H9 (cell line): ENCODE data around the gene SMC1B. TPM values are rescaled to one million over a fixed set of nuclear protein-coding genes. Genes with fewer than 3 reads are reported as not detected.

Experiments used
- DNase-seq: peaks from one replicate; pipeline ENCODE4 v3.0.0-alpha.2; 2017
- H2AFZ ChIP-seq: one replicate; pipeline ENCODE4 v1.6.1; 2013; ENCODE audit warnings: mild to moderate bottlenecking, low read length, control low read depth, moderate library complexity
- H2AK5ac ChIP-seq: 2 replicates; pipeline ENCODE4 v1.6.1; 2013; ENCODE audit warnings: low read length, control low read depth, mixed read lengths; ENCODE audit not compliant: insufficient read length
- H2BK120ac ChIP-seq: one replicate; pipeline ENCODE4 v1.6.1; 2013; ENCODE audit warnings: low read depth, mild to moderate bottlenecking, low read length, control low read depth, inconsistent platforms; ENCODE audit not compliant: poor library complexity, severe bottlenecking
- H2BK12ac ChIP-seq: 2 replicates; pipeline ENCODE4 v1.6.1; 2013; ENCODE audit warnings: low read length, control low read depth, mixed read lengths, low read depth; ENCODE audit not compliant: insufficient read length
- H2BK15ac ChIP-seq: 2 replicates; pipeline ENCODE4 v1.6.1; 2013; ENCODE audit warnings: low read depth, low read length, control low read depth
- H2BK20ac ChIP-seq: one replicate; pipeline ENCODE4 v1.6.1; 2013; ENCODE audit warnings: low read depth, mild to moderate bottlenecking, low read length, control low read depth, inconsistent platforms; ENCODE audit not compliant: poor library complexity, severe bottlenecking
- H2BK5ac ChIP-seq: 2 replicates; pipeline ENCODE4 v1.6.1; 2013; ENCODE audit warnings: low read length, control low read depth, mixed read lengths; ENCODE audit not compliant: insufficient read length
- H3K14ac ChIP-seq: 2 replicates; pipeline ENCODE4 v1.6.1; 2013; ENCODE audit warnings: low read length, control low read depth; ENCODE audit not compliant: insufficient read depth
- H3K18ac ChIP-seq: 2 replicates; pipeline ENCODE4 v1.6.1; 2013; ENCODE audit warnings: low read depth, mild to moderate bottlenecking, mixed read lengths, low read length, control low read depth; ENCODE audit not compliant: insufficient read length
- H3K23ac ChIP-seq: 2 replicates; pipeline ENCODE4 v1.6.1; 2013; ENCODE audit warnings: low read length, control low read depth, mixed read lengths, low read depth; ENCODE audit not compliant: insufficient read length
- H3K23me2 ChIP-seq: 2 replicates; pipeline ENCODE4 v1.6.1; 2013; ENCODE audit warnings: low read depth, mild to moderate bottlenecking, mixed read lengths, low read length, control low read depth; ENCODE audit not compliant: insufficient read length, poor library complexity, severe bottlenecking
- H3K27ac ChIP-seq: 2 replicates; pipeline ENCODE4 v1.5.1; 2013; ENCODE audit warnings: low read length, control low read depth, mixed read lengths, low read depth; ENCODE audit not compliant: insufficient read length
- H3K27me3 ChIP-seq: 2 replicates; pipeline ENCODE4 v1.6.1; 2013; ENCODE audit warnings: low read length, control low read depth, inconsistent platforms; ENCODE audit not compliant: insufficient read depth
- H3K4ac ChIP-seq: 2 replicates; pipeline ENCODE4 v1.6.1; 2013; ENCODE audit warnings: low read depth, mild to moderate bottlenecking, control low read depth, inconsistent platforms, low read length, moderate library complexity
- H3K4me1 ChIP-seq: 2 replicates; pipeline ENCODE4 v1.6.1; 2013; ENCODE audit warnings: low read length, control low read depth, inconsistent platforms; ENCODE audit not compliant: insufficient read depth
- H3K4me2 ChIP-seq: 2 replicates; pipeline ENCODE4 v1.6.1; 2013; ENCODE audit warnings: low read length, control low read depth, mixed read lengths; ENCODE audit not compliant: insufficient read length, insufficient read depth
- H3K56ac ChIP-seq: 2 replicates; pipeline ENCODE4 v1.6.1; 2013; ENCODE audit warnings: low read depth, mild to moderate bottlenecking, mixed read lengths, low read length, control low read depth; ENCODE audit not compliant: insufficient read length
- H3K79me1 ChIP-seq: 2 replicates; pipeline ENCODE4 v1.6.1; 2013; ENCODE audit warnings: low read depth, mild to moderate bottlenecking, moderate library complexity, low read length, control low read depth, inconsistent platforms; ENCODE audit not compliant: insufficient read depth, poor library complexity, severe bottlenecking
- H3K79me2 ChIP-seq: 2 replicates; pipeline ENCODE4 v1.6.1; 2013; ENCODE audit warnings: low read length, control low read depth, inconsistent platforms; ENCODE audit not compliant: insufficient read depth
- H3K9ac ChIP-seq: 2 replicates; pipeline ENCODE4 v1.6.1; 2013; ENCODE audit warnings: low read length, control low read depth, mixed read lengths; ENCODE audit not compliant: insufficient read length; ENCODE audit errors: extremely low read depth
- H3K9me3 ChIP-seq: one replicate; pipeline ENCODE4 v1.6.1; 2013; ENCODE audit warnings: low read depth, low read length, inconsistent platforms; ENCODE audit not compliant: control insufficient read depth
- H3T11ph ChIP-seq: one replicate; pipeline ENCODE4 v1.6.1; 2013; ENCODE audit warnings: mild to moderate bottlenecking, low read length, control low read depth, inconsistent platforms
- H4K20me1 ChIP-seq: one replicate; pipeline ENCODE4 v1.6.1; 2013; ENCODE audit not compliant: control insufficient read depth, insufficient read length, insufficient read depth
- H4K5ac ChIP-seq: 2 replicates; pipeline ENCODE4 v1.6.1; 2013; ENCODE audit warnings: low read depth, mild to moderate bottlenecking, mixed read lengths, low read length, control low read depth; ENCODE audit not compliant: insufficient read length
- H4K8ac ChIP-seq: replicated peaks from 2 replicates; pipeline ENCODE4 v1.6.1; 2013; ENCODE audit warnings: low read length, control low read depth, mixed read lengths, low read depth; ENCODE audit not compliant: insufficient read length
- H4K91ac ChIP-seq: 2 replicates; pipeline ENCODE4 v1.6.1; 2013; ENCODE audit warnings: low read depth, mild to moderate bottlenecking, moderate library complexity, mixed read lengths, low read length, control low read depth; ENCODE audit not compliant: insufficient read length
- H3K27ac Mint-ChIP-seq, 3 experiments: 2 replicates in 2 of 3; 3 replicates in 1 of 3; pipeline ENCODE4 v1.8.0; 2020 to 2021; ENCODE audit warnings: mixed read lengths in 3 of 3, mild to moderate bottlenecking in 1 of 3, moderate library complexity in 1 of 3
- H3K27me3 Mint-ChIP-seq: 2 replicates; pipeline ENCODE4 v1.8.0; 2021; ENCODE audit warnings: low read depth, mild to moderate bottlenecking, moderate library complexity, mixed read lengths
- H3K36me3 Mint-ChIP-seq, 3 experiments: 2 replicates in 2 of 3; 3 replicates in 1 of 3; pipeline ENCODE4 v1.8.0; 2020 to 2021; ENCODE audit warnings: low read depth in 3 of 3, mixed read lengths in 3 of 3; ENCODE audit not compliant: insufficient read depth in 1 of 3
- H3K4me1 Mint-ChIP-seq, 2 experiments: 2 replicates each; pipeline ENCODE4 v1.8.0; 2020; ENCODE audit warnings: mixed read lengths in 2 of 2
- H3K4me3 Mint-ChIP-seq, 2 experiments: 2 replicates in 1 of 2; 3 replicates in 1 of 2; pipeline ENCODE4 v1.8.0; 2020 to 2021; ENCODE audit warnings: mild to moderate bottlenecking in 2 of 2, mixed read lengths in 2 of 2, moderate library complexity in 1 of 2
- H3K9me3 Mint-ChIP-seq, 2 experiments: 2 replicates in 1 of 2; 3 replicates in 1 of 2; pipeline ENCODE4 v1.8.0; 2020; ENCODE audit warnings: mild to moderate bottlenecking in 2 of 2, mixed read lengths in 2 of 2, moderate library complexity in 1 of 2
- WGBS: extraction: QIAGEN DNeasy Blood & Tissue Kit; methylation state at CpG from one replicate; pipeline ENCODE4 v1.1.7; 2013; ENCODE audit warnings: missing lambda C conversion rate, low lambda C conversion rate, mixed read lengths; ENCODE audit not compliant: insufficient read length; ENCODE audit errors: extremely low coverage; 5-methylcytosine and 5-hydroxymethylcytosine counted together
- total RNA-seq: library from RNA; stranded (reverse); gene quantifications from 2 replicates; pipeline ENCODE4 v1.2.1, GENCODE V29; 2021
- TF ChIP-seq, protein P1 (sequence below): fragments of 200-600 bp; sonication (generic); conservative IDR thresholded peaks from 3 replicates; pipeline ENCODE4 v1.8.0; 2021; ENCODE audit warnings: antibody characterized with exemption, mild to moderate bottlenecking

SMC1B gene
- total RNA-seq, 1 experiment from 2014 or later, result not detected

DNA sequence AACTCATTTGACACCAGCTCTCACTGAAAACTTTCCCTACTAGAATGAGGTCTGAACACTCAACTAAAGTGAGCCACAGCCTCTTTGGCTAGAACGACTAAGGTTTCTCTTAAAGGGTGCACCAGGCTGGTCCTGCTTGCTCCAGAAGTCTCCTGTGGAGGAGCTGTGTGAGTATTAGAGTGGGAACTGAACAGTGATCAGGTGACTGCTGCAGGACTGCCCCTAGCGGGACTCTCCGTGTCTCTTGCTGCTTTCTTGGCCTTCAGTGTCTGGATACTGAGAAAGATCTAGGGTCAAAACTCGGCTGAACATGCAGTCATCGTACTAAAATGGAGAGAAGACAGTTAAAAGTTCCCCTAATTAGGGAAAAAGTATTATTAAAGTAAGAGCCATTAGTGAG is 69.1 kb downstream of the SMC1B start:
- H3K23ac ChIP-seq, result no peak overlapping the region
- no peak overlapping the region for H4K8ac ChIP-seq
- H3K79me1 ChIP-seq, result no peaks in the 10 kb centered on the region
- H4K20me1 ChIP-seq, result no peaks in the 10 kb centered on the region
- no peak overlapping the region for H2BK5ac ChIP-seq
- H3K56ac ChIP-seq, result no peak overlapping the region
- Mint-ChIP-seq H3K4me3 (no peak overlapping the region), H3K27ac (no peak overlapping the region), H3K9me3 (no peaks in the 10 kb centered on the region), H3K4me1 (no peaks in the 10 kb centered on the region), H3K36me3 (peaks cover 3 to 19% (median 14%) of the 10 kb centered on the region in 3 experiments; a peak in 6 of 7 replicates), H3K27me3 (no peaks in the 10 kb centered on the region)
- H2AFZ ChIP-seq, result no peak overlapping the region
- H2BK12ac ChIP-seq, result no peak overlapping the region
- DNase-seq, result peak; percentile 38
- no peaks in the 10 kb centered on the region for H3K79me2 ChIP-seq
- no peak overlapping the region for H2BK15ac ChIP-seq
- H3K4me2 ChIP-seq, result no peak overlapping the region
- WGBS, result no CpG with 5 or more reads among the region's 5 CpGs
- no peaks in the 10 kb centered on the region for H3K27me3 ChIP-seq
- H3K27ac ChIP-seq, result no peak overlapping the region
- H3T11ph ChIP-seq, result no peak overlapping the region
- no peak overlapping the region for H4K5ac ChIP-seq
- H2BK20ac ChIP-seq, result no peak overlapping the region
- no peak overlapping the region for H2AK5ac ChIP-seq
- H4K91ac ChIP-seq, result no peak overlapping the region
- H3K4ac ChIP-seq, result no peak overlapping the region
- H2BK120ac ChIP-seq, result no peak overlapping the region
- no peak overlapping the region for H3K18ac ChIP-seq
- H3K9ac ChIP-seq, result no peak overlapping the region
- TF ChIP-seq, protein P1, sequence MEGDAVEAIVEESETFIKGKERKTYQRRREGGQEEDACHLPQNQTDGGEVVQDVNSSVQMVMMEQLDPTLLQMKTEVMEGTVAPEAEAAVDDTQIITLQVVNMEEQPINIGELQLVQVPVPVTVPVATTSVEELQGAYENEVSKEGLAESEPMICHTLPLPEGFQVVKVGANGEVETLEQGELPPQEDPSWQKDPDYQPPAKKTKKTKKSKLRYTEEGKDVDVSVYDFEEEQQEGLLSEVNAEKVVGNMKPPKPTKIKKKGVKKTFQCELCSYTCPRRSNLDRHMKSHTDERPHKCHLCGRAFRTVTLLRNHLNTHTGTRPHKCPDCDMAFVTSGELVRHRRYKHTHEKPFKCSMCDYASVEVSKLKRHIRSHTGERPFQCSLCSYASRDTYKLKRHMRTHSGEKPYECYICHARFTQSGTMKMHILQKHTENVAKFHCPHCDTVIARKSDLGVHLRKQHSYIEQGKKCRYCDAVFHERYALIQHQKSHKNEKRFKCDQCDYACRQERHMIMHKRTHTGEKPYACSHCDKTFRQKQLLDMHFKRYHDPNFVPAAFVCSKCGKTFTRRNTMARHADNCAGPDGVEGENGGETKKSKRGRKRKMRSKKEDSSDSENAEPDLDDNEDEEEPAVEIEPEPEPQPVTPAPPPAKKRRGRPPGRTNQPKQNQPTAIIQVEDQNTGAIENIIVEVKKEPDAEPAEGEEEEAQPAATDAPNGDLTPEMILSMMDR, result peak; percentile 29; the same call in 1 of the 3 replicates
- no peaks in the 10 kb centered on the region for H3K23me2 ChIP-seq
- H3K9me3 ChIP-seq, result no peaks in the 10 kb centered on the region
- no peaks in the 10 kb centered on the region for H3K4me1 ChIP-seq
- H3K14ac ChIP-seq, result no peak overlapping the region
